GM23338 (cell line): ENCODE measurements around the gene GTSF1L. TPM values are rescaled to one million over a fixed set of nuclear protein-coding genes. Genes with fewer than 3 reads are reported as not detected.
A peak's percentile ranks its signal among the peaks of the same experiment; 100 is the strongest.

Experiments
- ATAC-seq: fragments of 200-7000 bp; cut with Tn5 transposase; 3 replicates; pipeline ENCODE4 v1.9.1; 2020
- DNase-seq: peaks from one replicate; pipeline ENCODE4 v3.0.0-alpha.2; 2015; ENCODE audit warnings: low spot score
- H2AFZ ChIP-seq: fragments of 200-600 bp; sonication (generic); 2 replicates; pipeline ENCODE4 v1.8.0; 2016; ENCODE audit warnings: antibody characterized with exemption, mild to moderate bottlenecking, moderate library complexity
- H3F3A ChIP-seq: fragments of 200-600 bp; sonication (generic); replicated peaks from 2 replicates; pipeline ENCODE4 v1.8.0; 2017; ENCODE audit warnings: antibody characterized with exemption, mixed run types, low read depth
- H3K27ac ChIP-seq: fragments of 200-600 bp; sonication (generic); 2 replicates; pipeline ENCODE4 v1.6.1; 2016; ENCODE audit warnings: low read depth
- H3K27me3 ChIP-seq: fragments of 200-600 bp; sonication (generic); 2 replicates; pipeline ENCODE4 v1.8.0; 2016; ENCODE audit warnings: mild to moderate bottlenecking, mixed run types, moderate library complexity; ENCODE audit not compliant: insufficient read depth
- H3K36me3 ChIP-seq: fragments of 200-600 bp; sonication (generic); 2 replicates; pipeline ENCODE4 v1.8.0; 2016; ENCODE audit warnings: mild to moderate bottlenecking; ENCODE audit not compliant: insufficient read depth
- H3K4me1 ChIP-seq: fragments of 200-600 bp; sonication (generic); 2 replicates; pipeline ENCODE4 v1.8.0; 2016; ENCODE audit warnings: mild to moderate bottlenecking, moderate library complexity; ENCODE audit not compliant: insufficient read depth
- H3K4me2 ChIP-seq: fragments of 200-600 bp; sonication (generic); 2 replicates; pipeline ENCODE4 v1.7.1; 2017; ENCODE audit warnings: mixed run types
- H3K4me3 ChIP-seq: fragments of 200-600 bp; sonication (generic); 2 replicates; pipeline ENCODE4 v1.6.1; 2016; ENCODE audit warnings: mixed run types
- H3K79me2 ChIP-seq: fragments of 200-600 bp; sonication (generic); replicated peaks from 2 replicates; pipeline ENCODE4 v1.8.0; 2017; ENCODE audit warnings: mild to moderate bottlenecking; ENCODE audit not compliant: insufficient read depth
- H3K9me2 ChIP-seq: fragments of 200-600 bp; sonication (generic); 2 replicates; pipeline ENCODE4 v1.8.0; 2017; ENCODE audit not compliant: insufficient read depth
- H4K20me1 ChIP-seq: fragments of 200-600 bp; sonication (generic); replicated peaks from 2 replicates; pipeline ENCODE4 v1.8.0; 2017; ENCODE audit warnings: mild to moderate bottlenecking; ENCODE audit not compliant: insufficient read depth
- H3K27ac Mint-ChIP-seq: 2 replicates; pipeline ENCODE4 v1.8.0; 2020; ENCODE audit warnings: inconsistent platforms, mild to moderate bottlenecking, moderate library complexity, mixed read lengths
- H3K27me3 Mint-ChIP-seq: 3 replicates; pipeline ENCODE4 v1.8.0; 2022; ENCODE audit warnings: low read depth, mild to moderate bottlenecking, moderate library complexity, mixed read lengths, inconsistent platforms; ENCODE audit not compliant: insufficient read depth, poor library complexity
- H3K36me3 Mint-ChIP-seq: 3 replicates; pipeline ENCODE4 v1.8.0; 2021; ENCODE audit warnings: low read depth, mild to moderate bottlenecking, inconsistent platforms, moderate library complexity, mixed read lengths
- H3K4me1 Mint-ChIP-seq: 3 replicates; pipeline ENCODE4 v1.8.0; 2020; ENCODE audit warnings: mild to moderate bottlenecking, inconsistent platforms, mixed read lengths
- H3K4me3 Mint-ChIP-seq: 3 replicates; pipeline ENCODE4 v1.8.0; 2021; ENCODE audit warnings: moderate library complexity, mild to moderate bottlenecking, inconsistent platforms, mixed read lengths
- H3K9me3 Mint-ChIP-seq: 3 replicates; pipeline ENCODE4 v1.8.0; 2020; ENCODE audit warnings: moderate library complexity, mild to moderate bottlenecking, inconsistent platforms, mixed read lengths
- CREB1 ChIP-seq: fragments of 250-450 bp; sonication (Bioruptor Pico); IDR thresholded peaks from 2 replicates; pipeline ENCODE4 v1.5.0; 2020; ENCODE audit warnings: low read depth, mild to moderate bottlenecking, moderate library complexity
- EZH2phosphoT487 ChIP-seq: fragments of 200-600 bp; sonication (generic); IDR thresholded peaks from one replicate; pipeline ENCODE4 v1.8.1; 2018; ENCODE audit warnings: antibody characterized with exemption; ENCODE audit not compliant: unreplicated experiment
- JUNB ChIP-seq: IDR thresholded peaks from one replicate; pipeline ENCODE4 v1.6.1; 2016; ENCODE audit warnings: antibody characterized with exemption; ENCODE audit not compliant: unreplicated experiment
- NANOG ChIP-seq: IDR thresholded peaks from 2 replicates; pipeline ENCODE4 v1.6.1; 2016; ENCODE audit warnings: antibody characterized with exemption, borderline replicate concordance
- POLR2AphosphoS5 ChIP-seq: IDR thresholded peaks from 2 replicates; pipeline ENCODE4 v1.6.1; 2016; ENCODE audit warnings: antibody characterized with exemption, low read depth
- REST ChIP-seq: IDR thresholded peaks from one replicate; pipeline ENCODE4 v1.6.1; 2018; ENCODE audit warnings: antibody characterized with exemption; ENCODE audit not compliant: unreplicated experiment
- STAT1 ChIP-seq: IDR thresholded peaks from one replicate; pipeline ENCODE4 v1.6.1; 2016; ENCODE audit warnings: antibody characterized with exemption; ENCODE audit not compliant: unreplicated experiment
- ZNF114 ChIP-seq: fragments of 250-450 bp; sonication (Bioruptor Pico); IDR thresholded peaks from 2 replicates; pipeline ENCODE4 v1.5.0; 2020; ENCODE audit warnings: mild to moderate bottlenecking, moderate library complexity
- ZNF331 ChIP-seq: fragments of 250-450 bp; sonication (Bioruptor Pico); IDR thresholded peaks from 2 replicates; pipeline ENCODE4 v1.5.0; 2020; ENCODE audit warnings: low read depth, mild to moderate bottlenecking, moderate library complexity
- polyA plus RNA-seq: library from polyadenylated mRNA; unstranded; fragments of >200 nt; fragmentation: Nextera tagmentation; extraction: Ambion mirVana; gene quantifications from 2 replicates; pipeline ENCODE4 v1.2.1, GENCODE V29; 2016
- total RNA-seq: library from RNA; depleted of rRNA; stranded (reverse); fragments of >200 nt; shearing (Covaris generic); gene quantifications from 2 replicates; pipeline ENCODE4 v1.2.3, GENCODE V29; 2014
- TF ChIP-seq, protein P1 (sequence below), 2 experiments: fragments of 200-600 bp in 1 of 2; sonication (generic) in 1 of 2; conservative IDR thresholded peaks; 2 replicates each; pipeline versions ENCODE4 v1.5.1 to v1.6.1; 2016 to 2017; ENCODE audit warnings: antibody characterized with exemption in 2 of 2, low read depth in 2 of 2, mild to moderate bottlenecking in 2 of 2, moderate library complexity in 1 of 2
- TF ChIP-seq, protein P2 (sequence below): IDR thresholded peaks from 2 replicates; pipeline ENCODE4 v1.6.1; 2016; ENCODE audit warnings: antibody characterized with exemption

GTSF1L gene
- total and polyA plus RNA-seq, 2 experiments from 2014 or later: not detected

- DNase-seq (no peak), ATAC-seq (no peak)
- no peak overlapping the region for H3K27ac Mint-ChIP-seq
- no peak for TF ChIP-seq ZNF331 (CRISPR knock-in tag)
- TF ChIP-seq POLR2AphosphoS5: no peak
- H3K36me3 Mint-ChIP-seq: no peaks in the 10 kb centered on the region
- no peaks in the 10 kb centered on the region for H3F3A ChIP-seq
- no peaks in the 10 kb centered on the region for H3K4me1 ChIP-seq
- no peak overlapping the region for H3K4me3 ChIP-seq
- H3K79me2 ChIP-seq: no peaks in the 10 kb centered on the region
- H3K9me3 Mint-ChIP-seq: no peaks in the 10 kb centered on the region
- H3K27me3 Mint-ChIP-seq: peaks cover 8% of the 10 kb centered on the region
- H3K4me2 ChIP-seq: no peak overlapping the region
- H3K4me3 Mint-ChIP-seq: no peak overlapping the region
- no peaks in the 10 kb centered on the region for H3K4me1 Mint-ChIP-seq
- no peak overlapping the region for H3K27ac ChIP-seq
- no peaks in the 10 kb centered on the region for H4K20me1 ChIP-seq
- H2AFZ ChIP-seq: no peak overlapping the region
- H3K36me3 ChIP-seq: no peaks in the 10 kb centered on the region
- H3K27me3 ChIP-seq: no peaks in the 10 kb centered on the region
- peaks cover 7% of the 10 kb centered on the region; the same call in 1 of the 2 replicates for H3K9me2 ChIP-seq
Observed at GRCh38 chr20:43737925-43738324, 11.1 kb upstream of the GTSF1L start.

DNA sequence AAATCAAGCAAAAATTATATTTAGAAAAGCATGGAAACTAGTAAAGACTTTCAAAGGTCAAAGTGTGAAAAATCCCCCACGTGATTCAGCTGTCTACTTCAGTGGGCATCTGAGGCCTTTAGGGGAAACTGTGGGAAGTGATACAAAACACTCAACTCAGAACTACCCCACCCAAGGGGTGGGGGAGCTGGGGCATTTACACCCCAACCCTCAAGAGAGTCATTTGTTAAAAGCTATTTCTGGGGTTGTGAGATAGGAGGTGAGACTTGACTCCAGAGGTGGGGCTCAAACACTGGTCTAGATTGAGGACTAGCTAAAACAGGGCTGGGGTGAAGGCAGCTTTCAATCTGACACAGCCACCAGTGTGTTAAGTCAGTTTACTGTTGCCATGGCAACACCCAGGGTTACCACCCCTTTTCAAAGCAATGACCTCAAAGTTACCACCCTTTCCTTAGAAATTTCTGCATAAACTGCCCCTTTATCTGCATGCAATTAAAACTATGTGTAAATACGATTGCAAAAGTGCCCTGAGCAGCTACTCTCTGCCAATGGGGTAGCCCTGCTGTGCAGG is 9.9 kb upstream of the GTSF1L start:
- H3K4me2 ChIP-seq: no peak overlapping the region
- DNase-seq (peak; percentile 62), ATAC-seq (peak; percentile 42; the same call in 1 of the 3 replicates)
- H3K4me1 ChIP-seq: no peaks in the 10 kb centered on the region
- no peaks in the 10 kb centered on the region for H3K9me2 ChIP-seq
- H3F3A ChIP-seq: no peaks in the 10 kb centered on the region
- H3K36me3 Mint-ChIP-seq: no peaks in the 10 kb centered on the region
- H3K4me3 ChIP-seq: no peak overlapping the region
- H3K27ac ChIP-seq: no peak overlapping the region
- no peaks in the 10 kb centered on the region for H3K9me3 Mint-ChIP-seq
- H3K27me3 Mint-ChIP-seq: peaks cover 9% of the 10 kb centered on the region
- H3K4me3 Mint-ChIP-seq: no peak overlapping the region
- H3K79me2 ChIP-seq: no peaks in the 10 kb centered on the region
- 0 out of 3 replicates have a peak, but pooled peaks cover 4% of the 10 kb centered on the region for H3K4me1 Mint-ChIP-seq
- H2AFZ ChIP-seq: no peak overlapping the region
- H3K36me3 ChIP-seq: no peaks in the 10 kb centered on the region
- H4K20me1 ChIP-seq: no peaks in the 10 kb centered on the region
- no peak for TF ChIP-seq EZH2phosphoT487
- TF ChIP-seq CREB1: no peak
- no peak overlapping the region for H3K27ac Mint-ChIP-seq
- H3K27me3 ChIP-seq: no peaks in the 10 kb centered on the region

GRCh38 chr20:43731927-43732326 is 5.1 kb upstream of the GTSF1L start:
- H3K4me2 ChIP-seq: no peak overlapping the region
- Mint-ChIP-seq H3K4me1 (0 out of 3 replicates have a peak, but pooled peaks cover 4% of the 10 kb centered on the region), H3K9me3 (no peaks in the 10 kb centered on the region), H3K36me3 (no peaks in the 10 kb centered on the region), H3K27ac (no peak overlapping the region), H3K4me3 (no peak overlapping the region), H3K27me3 (peaks cover 11% of the 10 kb centered on the region)
- H3F3A ChIP-seq: no peaks in the 10 kb centered on the region
- H3K27ac ChIP-seq: no peak overlapping the region
- no peaks in the 10 kb centered on the region for H3K36me3 ChIP-seq
- no peak for ATAC-seq
- no peaks in the 10 kb centered on the region for H3K79me2 ChIP-seq
- TF ChIP-seq ZNF114 (CRISPR knock-in tag): no peak
- TF ChIP-seq REST: no peak
- TF ChIP-seq JUNB: no peak
- TF ChIP-seq NANOG: no peak
- TF ChIP-seq POLR2AphosphoS5: no peak
- no peak for TF ChIP-seq STAT1
- TF ChIP-seq, protein P1, sequence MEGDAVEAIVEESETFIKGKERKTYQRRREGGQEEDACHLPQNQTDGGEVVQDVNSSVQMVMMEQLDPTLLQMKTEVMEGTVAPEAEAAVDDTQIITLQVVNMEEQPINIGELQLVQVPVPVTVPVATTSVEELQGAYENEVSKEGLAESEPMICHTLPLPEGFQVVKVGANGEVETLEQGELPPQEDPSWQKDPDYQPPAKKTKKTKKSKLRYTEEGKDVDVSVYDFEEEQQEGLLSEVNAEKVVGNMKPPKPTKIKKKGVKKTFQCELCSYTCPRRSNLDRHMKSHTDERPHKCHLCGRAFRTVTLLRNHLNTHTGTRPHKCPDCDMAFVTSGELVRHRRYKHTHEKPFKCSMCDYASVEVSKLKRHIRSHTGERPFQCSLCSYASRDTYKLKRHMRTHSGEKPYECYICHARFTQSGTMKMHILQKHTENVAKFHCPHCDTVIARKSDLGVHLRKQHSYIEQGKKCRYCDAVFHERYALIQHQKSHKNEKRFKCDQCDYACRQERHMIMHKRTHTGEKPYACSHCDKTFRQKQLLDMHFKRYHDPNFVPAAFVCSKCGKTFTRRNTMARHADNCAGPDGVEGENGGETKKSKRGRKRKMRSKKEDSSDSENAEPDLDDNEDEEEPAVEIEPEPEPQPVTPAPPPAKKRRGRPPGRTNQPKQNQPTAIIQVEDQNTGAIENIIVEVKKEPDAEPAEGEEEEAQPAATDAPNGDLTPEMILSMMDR (conservative IDR thresholded peaks at IDR 0.05; ENCODE audit: low read depth in 2 of 2): no peak
- TF ChIP-seq, protein P2, sequence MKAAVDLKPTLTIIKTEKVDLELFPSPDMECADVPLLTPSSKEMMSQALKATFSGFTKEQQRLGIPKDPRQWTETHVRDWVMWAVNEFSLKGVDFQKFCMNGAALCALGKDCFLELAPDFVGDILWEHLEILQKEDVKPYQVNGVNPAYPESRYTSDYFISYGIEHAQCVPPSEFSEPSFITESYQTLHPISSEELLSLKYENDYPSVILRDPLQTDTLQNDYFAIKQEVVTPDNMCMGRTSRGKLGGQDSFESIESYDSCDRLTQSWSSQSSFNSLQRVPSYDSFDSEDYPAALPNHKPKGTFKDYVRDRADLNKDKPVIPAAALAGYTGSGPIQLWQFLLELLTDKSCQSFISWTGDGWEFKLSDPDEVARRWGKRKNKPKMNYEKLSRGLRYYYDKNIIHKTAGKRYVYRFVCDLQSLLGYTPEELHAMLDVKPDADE: no peak
- H2AFZ ChIP-seq: no peak overlapping the region
- no peak for DNase-seq
- H3K27me3 ChIP-seq: no peaks in the 10 kb centered on the region
- H3K4me1 ChIP-seq: no peaks in the 10 kb centered on the region
- no peaks in the 10 kb centered on the region for H4K20me1 ChIP-seq
- H3K4me3 ChIP-seq: no peak overlapping the region
- H3K9me2 ChIP-seq: no peaks in the 10 kb centered on the region
